T-helper 1 cell treated with Interleukin-12 subunit alpha and Interleukin-12 subunit beta and Interleukin-4 antibody, amounts not matched to agents 30 μg/mL and 1 μg/mL, for 36 hours (primary cell): ENCODE data around the gene JAM3.
"Not testable (repeated sequence)": the region's sequence is repeated elsewhere in the genome, so short reads cannot be mapped to it uniquely, and the experiment has no call there.

Experiments
- H3K27ac Mint-ChIP-seq: one replicate; pipeline ENCODE4 v1.8.0; 2021; ENCODE audit warnings: mild to moderate bottlenecking, mixed read lengths
- H3K27me3 Mint-ChIP-seq: one replicate; pipeline ENCODE4 v1.8.0; 2021; ENCODE audit warnings: low read depth, mixed read lengths
- H3K36me3 Mint-ChIP-seq: one replicate; pipeline ENCODE4 v1.8.0; 2021; ENCODE audit warnings: low read depth, mixed read lengths
- H3K4me1 Mint-ChIP-seq: one replicate; pipeline ENCODE4 v1.8.0; 2021; ENCODE audit warnings: low read depth, mixed read lengths
- H3K4me3 Mint-ChIP-seq: one replicate; pipeline ENCODE4 v1.8.0; 2021; ENCODE audit warnings: mild to moderate bottlenecking, moderate library complexity, mixed read lengths
- H3K9me3 Mint-ChIP-seq: one replicate; pipeline ENCODE4 v1.8.0; 2021; ENCODE audit warnings: mixed read lengths

Gene JAM3

GRCh38 chr11:134171951-134172350, 103.1 kb downstream of the JAM3 start:
- H3K4me1 Mint-ChIP-seq = no peaks in the 10 kb centered on the region
- no peaks in the 10 kb centered on the region for H3K27me3 Mint-ChIP-seq
- H3K9me3 Mint-ChIP-seq = no peaks in the 10 kb centered on the region
- peaks cover 64% of the 10 kb centered on the region for H3K36me3 Mint-ChIP-seq
- no peak overlapping the region for H3K27ac Mint-ChIP-seq
- H3K4me3 Mint-ChIP-seq = no peak overlapping the region

- no peaks in the 10 kb centered on the region for H3K27me3 Mint-ChIP-seq
- no peak overlapping the region for H3K27ac Mint-ChIP-seq
- no peak overlapping the region for H3K4me3 Mint-ChIP-seq
- H3K9me3 Mint-ChIP-seq = no peaks in the 10 kb centered on the region
- peaks cover 61% of the 10 kb centered on the region for H3K36me3 Mint-ChIP-seq
- H3K4me1 Mint-ChIP-seq = no peaks in the 10 kb centered on the region
Observed at GRCh38 chr11:134173296-134173695, 104.4 kb downstream of the JAM3 start.

DNA sequence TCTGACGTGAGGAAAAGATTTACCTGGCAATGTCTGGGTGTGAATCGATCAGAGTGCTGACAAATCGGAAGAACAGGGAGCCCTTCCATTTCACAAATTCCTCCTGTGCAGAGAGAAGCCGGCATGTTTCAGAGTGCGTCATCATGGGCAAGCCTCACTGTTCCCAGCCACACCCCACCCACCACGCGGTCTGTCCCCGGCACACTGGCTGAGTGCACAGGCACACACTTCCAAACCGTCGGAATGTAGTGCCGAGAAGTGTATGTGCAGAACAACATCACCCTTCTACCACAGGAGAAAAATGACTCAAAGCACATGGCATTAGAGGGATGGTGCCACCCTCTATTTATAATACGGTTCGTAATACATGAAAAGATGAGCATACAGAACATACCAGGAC, 107.4 kb downstream of the JAM3 start:
- H3K27me3 Mint-ChIP-seq = no peaks in the 10 kb centered on the region
- no peak overlapping the region for H3K4me3 Mint-ChIP-seq
- no peaks in the 10 kb centered on the region for H3K4me1 Mint-ChIP-seq
- peaks cover 55% of the 10 kb centered on the region for H3K36me3 Mint-ChIP-seq
- H3K9me3 Mint-ChIP-seq = no peaks in the 10 kb centered on the region
- H3K27ac Mint-ChIP-seq = no peak overlapping the region

DNA sequence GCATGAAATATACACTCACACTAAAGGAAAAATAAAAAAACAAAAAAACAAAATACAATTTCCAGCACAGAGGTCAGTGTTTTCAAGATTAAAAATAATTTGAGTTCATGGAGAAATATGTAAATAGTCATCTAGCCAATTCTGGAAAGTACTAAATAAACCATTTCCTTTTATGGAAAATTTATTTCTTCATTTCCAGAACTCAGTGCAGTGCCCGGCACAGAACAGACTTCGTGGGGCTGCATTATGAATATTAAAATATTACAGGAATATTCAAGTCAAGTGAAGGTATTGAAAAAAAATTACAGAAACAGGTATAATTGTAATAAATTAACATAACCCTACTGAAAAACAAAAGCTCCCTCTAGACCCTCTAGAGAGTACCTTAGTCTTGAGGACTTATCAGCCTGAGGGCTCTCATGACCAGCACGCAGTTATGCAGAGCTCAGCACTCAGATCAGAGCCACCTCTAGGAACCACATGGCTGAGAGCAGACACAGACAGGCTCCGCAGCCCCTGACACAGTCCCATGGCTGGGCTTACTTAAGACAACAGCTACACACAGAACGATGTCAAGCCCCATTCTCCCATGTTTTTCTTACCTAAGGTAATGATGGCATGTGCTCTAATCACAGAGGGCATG, 109.3 kb downstream of the JAM3 start:
- Mint-ChIP-seq H3K4me1 (peaks cover 2% of the 10 kb centered on the region), H3K27ac (no peak overlapping the region), H3K9me3 (no peaks in the 10 kb centered on the region), H3K27me3 (no peaks in the 10 kb centered on the region), H3K36me3 (peaks cover 54% of the 10 kb centered on the region), H3K4me3 (no peak overlapping the region)

GRCh38 chr11:134181707-134182106, 112.8 kb downstream of the JAM3 start:
- H3K36me3 Mint-ChIP-seq = peaks cover 38% of the 10 kb centered on the region

DNA sequence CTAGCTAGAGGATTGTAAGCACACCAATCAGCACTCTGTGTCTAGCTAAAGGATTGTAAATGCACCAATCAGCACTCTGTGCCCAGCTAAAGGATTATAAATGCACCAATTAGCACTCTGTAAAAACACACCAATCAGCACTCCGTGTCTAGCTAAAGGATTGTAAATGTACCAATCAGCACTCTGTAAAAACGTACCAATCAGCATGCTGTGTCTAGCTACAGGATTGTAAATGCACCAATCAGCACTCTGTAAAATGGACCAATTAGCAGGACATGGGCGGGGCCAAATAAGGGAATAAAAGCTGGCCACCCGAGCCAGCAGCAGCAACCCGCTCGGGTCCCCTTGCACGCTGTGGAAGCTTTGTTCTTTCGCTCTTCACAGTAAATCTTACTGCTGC, 119.2 kb downstream of the JAM3 start:
- not testable (repeated sequence) for H3K9me3 Mint-ChIP-seq, H3K27me3 Mint-ChIP-seq, H3K4me1 Mint-ChIP-seq, H3K27ac Mint-ChIP-seq, H3K4me3 Mint-ChIP-seq
- peaks cover 66% of the 10 kb centered on the region for H3K36me3 Mint-ChIP-seq

More at GRCh38 chr11:134181707-134182106, 112.8 kb downstream of the JAM3 start:
- no peak overlapping the region for H3K4me3 Mint-ChIP-seq
- no peaks in the 10 kb centered on the region for H3K27me3 Mint-ChIP-seq
- no peak overlapping the region for H3K27ac Mint-ChIP-seq
- peaks cover 2% of the 10 kb centered on the region for H3K4me1 Mint-ChIP-seq
- H3K9me3 Mint-ChIP-seq = no peaks in the 10 kb centered on the region

DNA sequence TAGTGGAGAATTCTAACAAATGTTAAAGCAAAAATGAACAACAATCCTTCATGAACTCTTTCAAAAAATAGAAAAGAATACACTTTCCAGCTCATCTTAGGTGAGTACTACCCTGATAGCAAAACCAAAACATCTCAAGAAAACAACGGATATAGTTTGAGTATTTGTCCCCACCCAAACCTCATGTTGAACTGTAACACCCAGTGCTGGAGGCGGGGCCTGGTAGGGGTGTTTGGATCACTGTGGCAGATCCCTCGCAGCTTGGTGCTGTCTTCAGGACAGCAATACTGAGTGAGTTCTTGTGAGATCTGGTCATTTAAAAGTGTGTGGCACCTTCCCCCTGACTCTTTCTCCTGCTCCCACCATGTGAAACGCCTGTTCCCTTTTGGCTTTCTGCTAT, 127.9 kb downstream of the JAM3 start:
- no peaks in the 10 kb centered on the region for H3K9me3 Mint-ChIP-seq
- H3K36me3 Mint-ChIP-seq = peaks cover 44% of the 10 kb centered on the region
- H3K4me1 Mint-ChIP-seq = no peaks in the 10 kb centered on the region
- H3K4me3 Mint-ChIP-seq = no peak overlapping the region
- H3K27ac Mint-ChIP-seq = peak overlapping the region; percentile 52
- no peaks in the 10 kb centered on the region for H3K27me3 Mint-ChIP-seq

DNA sequence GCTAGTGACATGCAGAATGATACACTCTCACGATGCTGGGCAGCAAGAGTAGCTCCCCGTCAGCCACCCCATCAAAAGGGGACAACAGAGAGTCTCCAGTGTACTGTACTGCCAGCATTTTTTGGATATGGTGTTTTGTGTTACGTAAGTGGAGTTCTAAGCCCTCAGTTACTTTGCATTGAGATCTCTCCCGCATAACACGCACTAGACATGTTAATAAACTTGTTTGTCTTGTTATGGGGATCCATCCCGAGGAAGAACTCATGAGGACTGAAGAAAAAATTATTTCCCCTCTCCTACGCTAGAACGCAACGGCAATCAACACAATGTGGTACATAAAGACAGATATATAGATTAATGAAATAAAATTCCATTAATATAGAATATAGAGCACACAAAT, 130.7 kb downstream of the JAM3 start:
- no peaks in the 10 kb centered on the region for H3K4me1 Mint-ChIP-seq
- H3K27me3 Mint-ChIP-seq = no peaks in the 10 kb centered on the region
- no peak overlapping the region for H3K27ac Mint-ChIP-seq
- peaks cover 42% of the 10 kb centered on the region for H3K36me3 Mint-ChIP-seq
- no peak overlapping the region for H3K4me3 Mint-ChIP-seq
- H3K9me3 Mint-ChIP-seq = no peaks in the 10 kb centered on the region

DNA sequence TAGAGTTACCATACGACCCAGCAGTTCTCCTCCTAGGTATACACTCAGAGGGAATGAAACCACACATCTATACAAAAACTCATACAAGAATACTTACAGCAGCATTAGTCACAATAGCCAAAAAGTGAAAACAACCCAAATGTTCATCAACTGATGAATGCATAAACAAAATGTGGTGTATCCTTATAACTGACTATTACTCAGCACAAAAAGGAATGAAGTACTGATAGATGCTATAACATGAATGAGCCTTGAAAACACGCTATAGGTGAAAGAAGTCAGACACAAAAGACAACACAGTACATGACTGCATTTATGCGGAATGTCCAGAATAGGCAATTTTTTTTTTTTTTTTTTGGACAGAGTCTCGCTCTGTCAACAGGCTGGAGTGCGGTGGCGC, 131.8 kb downstream of the JAM3 start:
- Mint-ChIP-seq H3K4me3 (no peak overlapping the region), H3K27ac (no peak overlapping the region), H3K27me3 (no peaks in the 10 kb centered on the region), H3K9me3 (no peaks in the 10 kb centered on the region), H3K4me1 (no peaks in the 10 kb centered on the region), H3K36me3 (peaks cover 40% of the 10 kb centered on the region)
